Neuron (in vitro differentiated cells): ENCODE data around the gene EZH2.

Source experiments
- H2AFZ ChIP-seq: one replicate; pipeline ENCODE4 v1.6.1; 2013; ENCODE audit warnings: low read depth, mild to moderate bottlenecking, inconsistent platforms, low read length, moderate library complexity
- H3K27me3 ChIP-seq: one replicate; pipeline ENCODE4 v1.6.1; 2013; ENCODE audit warnings: low read length; ENCODE audit not compliant: insufficient read depth
- H3K36me3 ChIP-seq: one replicate; pipeline ENCODE4 v1.6.1; 2013; ENCODE audit warnings: low read length; ENCODE audit not compliant: insufficient read depth
- H3K4me1 ChIP-seq: one replicate; pipeline ENCODE4 v1.6.1; 2013; ENCODE audit warnings: low read length; ENCODE audit not compliant: insufficient read depth
- H3K4me3 ChIP-seq: 2 replicates; pipeline ENCODE4 v1.5.1; 2013; ENCODE audit warnings: mild to moderate bottlenecking, low read length, moderate library complexity
- H3K9me3 ChIP-seq: one replicate; pipeline ENCODE4 v1.6.1; 2013; ENCODE audit warnings: low read length

EZH2 gene

GRCh38 chr7:148914208-148914777 is 30.2 kb upstream of the EZH2 start:
- Histone ChIP-seq H3K4me3 (no peak overlapping the region), H3K36me3 (no peaks in the 10 kb centered on the region), H3K4me1 (no peaks in the 10 kb centered on the region), H3K9me3 (no peaks in the 10 kb centered on the region), H2AFZ (no peak overlapping the region), H3K27me3 (peaks cover 22% of the 10 kb centered on the region)

- H3K9me3 ChIP-seq, result no peaks in the 10 kb centered on the region
- no peaks in the 10 kb centered on the region for H3K4me1 ChIP-seq
- H3K27me3 ChIP-seq, result peaks cover 27% of the 10 kb centered on the region
- H3K4me3 ChIP-seq, result no peak overlapping the region
- no peak overlapping the region for H2AFZ ChIP-seq
- no peaks in the 10 kb centered on the region for H3K36me3 ChIP-seq
Observed at GRCh38 chr7:148912758-148913541, 28.9 kb upstream of the EZH2 start.

- no peaks in the 10 kb centered on the region for H3K9me3 ChIP-seq
- no peaks in the 10 kb centered on the region for H3K36me3 ChIP-seq
- H3K27me3 ChIP-seq, result peaks cover 29% of the 10 kb centered on the region
- H3K4me1 ChIP-seq, result no peaks in the 10 kb centered on the region
- H3K4me3 ChIP-seq, result no peak overlapping the region
- no peak overlapping the region for H2AFZ ChIP-seq
Observed at GRCh38 chr7:148912151-148912550, 28.1 kb upstream of the EZH2 start.

- H3K4me3 ChIP-seq, result no peak overlapping the region
- H3K9me3 ChIP-seq, result no peaks in the 10 kb centered on the region
- peaks cover 33% of the 10 kb centered on the region for H3K27me3 ChIP-seq
- H2AFZ ChIP-seq, result no peak overlapping the region
- no peaks in the 10 kb centered on the region for H3K4me1 ChIP-seq
- no peaks in the 10 kb centered on the region for H3K36me3 ChIP-seq
Observed at GRCh38 chr7:148911626-148912025, 27.5 kb upstream of the EZH2 start.

- H3K4me1 ChIP-seq, result no peaks in the 10 kb centered on the region
- H3K9me3 ChIP-seq, result no peaks in the 10 kb centered on the region
- H3K4me3 ChIP-seq, result no peak overlapping the region
- H2AFZ ChIP-seq, result no peak overlapping the region
- peaks cover 37% of the 10 kb centered on the region for H3K27me3 ChIP-seq
- H3K36me3 ChIP-seq, result no peaks in the 10 kb centered on the region
Observed at GRCh38 chr7:148909568-148909967, 25.5 kb upstream of the EZH2 start.

- no peaks in the 10 kb centered on the region for H3K9me3 ChIP-seq
- H2AFZ ChIP-seq, result no peak overlapping the region
- no peaks in the 10 kb centered on the region for H3K4me1 ChIP-seq
- H3K4me3 ChIP-seq, result no peak overlapping the region
- peaks cover 40% of the 10 kb centered on the region for H3K27me3 ChIP-seq
- H3K36me3 ChIP-seq, result no peaks in the 10 kb centered on the region
Observed at GRCh38 chr7:148906707-148907498, 22.8 kb upstream of the EZH2 start.

GRCh38 chr7:148905093-148905666 is 21.1 kb upstream of the EZH2 start:
- Histone ChIP-seq H3K27me3 (peaks cover 30% of the 10 kb centered on the region), H3K9me3 (no peaks in the 10 kb centered on the region), H3K4me1 (no peaks in the 10 kb centered on the region), H2AFZ (no peak overlapping the region), H3K4me3 (no peak overlapping the region), H3K36me3 (no peaks in the 10 kb centered on the region)

- Histone ChIP-seq H3K36me3 (no peaks in the 10 kb centered on the region), H3K27me3 (peaks cover 21% of the 10 kb centered on the region), H2AFZ (no peak overlapping the region), H3K4me3 (no peak overlapping the region), H3K4me1 (no peaks in the 10 kb centered on the region), H3K9me3 (no peaks in the 10 kb centered on the region)
Observed at GRCh38 chr7:148903504-148903903, 19.4 kb upstream of the EZH2 start.

- Histone ChIP-seq H3K9me3 (no peaks in the 10 kb centered on the region), H3K27me3 (peaks cover 15% of the 10 kb centered on the region), H2AFZ (no peak overlapping the region), H3K4me1 (no peaks in the 10 kb centered on the region), H3K36me3 (no peaks in the 10 kb centered on the region), H3K4me3 (no peak overlapping the region)
Observed at GRCh38 chr7:148901178-148901577, 17.1 kb upstream of the EZH2 start.

- H3K4me3 ChIP-seq, result no peak overlapping the region
- no peak overlapping the region for H2AFZ ChIP-seq
- H3K4me1 ChIP-seq, result no peaks in the 10 kb centered on the region
- no peaks in the 10 kb centered on the region for H3K9me3 ChIP-seq
- peaks cover 7% of the 10 kb centered on the region for H3K27me3 ChIP-seq
- H3K36me3 ChIP-seq, result no peaks in the 10 kb centered on the region
Observed at GRCh38 chr7:148898845-148899484, 14.9 kb upstream of the EZH2 start.

- Histone ChIP-seq H3K4me3 (no peak overlapping the region), H3K9me3 (no peaks in the 10 kb centered on the region), H3K36me3 (no peaks in the 10 kb centered on the region), H3K4me1 (no peaks in the 10 kb centered on the region), H2AFZ (no peak overlapping the region), H3K27me3 (no peaks in the 10 kb centered on the region)
Observed at GRCh38 chr7:148894591-148894990, 10.5 kb upstream of the EZH2 start.

- Histone ChIP-seq H3K36me3 (no peaks in the 10 kb centered on the region), H3K9me3 (no peaks in the 10 kb centered on the region), H3K4me3 (no peak overlapping the region), H3K4me1 (no peaks in the 10 kb centered on the region), H2AFZ (no peak overlapping the region), H3K27me3 (no peaks in the 10 kb centered on the region)
Observed at GRCh38 chr7:148893071-148893470, 9.0 kb upstream of the EZH2 start.

GRCh38 chr7:148888300-148888699 is 4.2 kb upstream of the EZH2 start:
- no peak overlapping the region for H3K4me3 ChIP-seq
- no peak overlapping the region for H2AFZ ChIP-seq
- H3K9me3 ChIP-seq, result no peaks in the 10 kb centered on the region
- H3K27me3 ChIP-seq, result no peaks in the 10 kb centered on the region
- peaks cover 2% of the 10 kb centered on the region for H3K4me1 ChIP-seq
- no peaks in the 10 kb centered on the region for H3K36me3 ChIP-seq
